GM13977 (cell line): ENCODE data around the gene RUBCNL.

Experiments used
- DNase-seq: peaks from one replicate; pipeline ENCODE4 v3.0.0; 2012; ENCODE audit warnings: low spot score
- in situ Hi-C: fragments of 300-500 bp; cut with MboI; formaldehyde crosslinking; loops from one replicate; pipeline ENCODE4 v1.12.0; 2022; ENCODE audit warnings: low sequenced_read_pairs, low pct_unique_long_range_greater_than_20kb, mixed read lengths, inconsistent platforms; ENCODE audit not compliant: unreplicated experiment
- TF ChIP-seq, protein P1 (sequence below): IDR thresholded peaks from 2 replicates; pipeline ENCODE4 v1.5.1; 2012; ENCODE audit warnings: mild to moderate bottlenecking, control low read depth; ENCODE audit not compliant: insufficient read depth; ENCODE audit errors: extremely low read depth, missing control alignments

The RUBCNL gene

DNA sequence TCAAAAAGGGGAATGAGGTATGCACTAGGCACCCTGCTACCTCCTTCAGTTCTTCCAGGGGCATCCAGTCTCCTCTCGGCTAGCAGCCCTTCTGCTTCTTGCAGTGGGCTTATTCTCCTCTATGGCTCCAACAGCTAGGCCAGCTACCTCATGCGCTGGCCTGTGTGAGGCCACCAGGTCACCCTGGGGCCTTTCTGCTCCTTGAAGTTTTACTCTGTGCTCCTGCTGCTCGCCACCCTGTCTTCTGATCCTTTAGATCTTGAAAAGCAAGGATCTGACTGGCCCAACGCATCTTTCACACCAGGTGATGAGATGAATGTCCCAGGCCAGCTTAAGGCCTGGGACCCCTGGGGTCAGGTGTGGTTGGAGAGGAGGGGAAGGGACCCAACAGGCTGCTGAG, 66.2 kb downstream of the RUBCNL start:
- no peak for DNase-seq
- in situ Hi-C loops = no loop called here
- TF ChIP-seq, protein P1, sequence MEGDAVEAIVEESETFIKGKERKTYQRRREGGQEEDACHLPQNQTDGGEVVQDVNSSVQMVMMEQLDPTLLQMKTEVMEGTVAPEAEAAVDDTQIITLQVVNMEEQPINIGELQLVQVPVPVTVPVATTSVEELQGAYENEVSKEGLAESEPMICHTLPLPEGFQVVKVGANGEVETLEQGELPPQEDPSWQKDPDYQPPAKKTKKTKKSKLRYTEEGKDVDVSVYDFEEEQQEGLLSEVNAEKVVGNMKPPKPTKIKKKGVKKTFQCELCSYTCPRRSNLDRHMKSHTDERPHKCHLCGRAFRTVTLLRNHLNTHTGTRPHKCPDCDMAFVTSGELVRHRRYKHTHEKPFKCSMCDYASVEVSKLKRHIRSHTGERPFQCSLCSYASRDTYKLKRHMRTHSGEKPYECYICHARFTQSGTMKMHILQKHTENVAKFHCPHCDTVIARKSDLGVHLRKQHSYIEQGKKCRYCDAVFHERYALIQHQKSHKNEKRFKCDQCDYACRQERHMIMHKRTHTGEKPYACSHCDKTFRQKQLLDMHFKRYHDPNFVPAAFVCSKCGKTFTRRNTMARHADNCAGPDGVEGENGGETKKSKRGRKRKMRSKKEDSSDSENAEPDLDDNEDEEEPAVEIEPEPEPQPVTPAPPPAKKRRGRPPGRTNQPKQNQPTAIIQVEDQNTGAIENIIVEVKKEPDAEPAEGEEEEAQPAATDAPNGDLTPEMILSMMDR = no peak

DNA sequence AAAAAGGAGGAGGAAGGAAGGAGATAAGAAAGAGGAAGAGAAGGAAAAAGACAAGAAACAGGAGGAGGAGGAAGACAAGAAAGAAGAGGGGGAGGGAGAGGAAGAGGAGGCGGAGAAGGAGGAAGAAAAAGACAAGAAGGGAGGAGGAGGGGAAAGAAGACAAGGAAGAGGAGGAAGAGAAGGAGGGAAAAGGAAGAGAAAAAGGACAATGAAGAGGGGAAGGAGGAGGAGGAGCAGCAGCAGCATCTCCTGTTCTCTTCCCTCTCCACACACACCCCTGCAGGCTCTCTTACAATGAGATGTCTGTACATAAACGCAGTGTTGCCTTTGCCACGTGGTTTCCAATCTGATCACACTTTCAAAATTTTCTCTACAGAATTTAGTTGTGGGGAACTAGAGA, 66.6 kb downstream of the RUBCNL start:
- DNase-seq = no peak
- TF ChIP-seq, protein P1 = no peak
- in situ Hi-C loops = no loop called here

DNA sequence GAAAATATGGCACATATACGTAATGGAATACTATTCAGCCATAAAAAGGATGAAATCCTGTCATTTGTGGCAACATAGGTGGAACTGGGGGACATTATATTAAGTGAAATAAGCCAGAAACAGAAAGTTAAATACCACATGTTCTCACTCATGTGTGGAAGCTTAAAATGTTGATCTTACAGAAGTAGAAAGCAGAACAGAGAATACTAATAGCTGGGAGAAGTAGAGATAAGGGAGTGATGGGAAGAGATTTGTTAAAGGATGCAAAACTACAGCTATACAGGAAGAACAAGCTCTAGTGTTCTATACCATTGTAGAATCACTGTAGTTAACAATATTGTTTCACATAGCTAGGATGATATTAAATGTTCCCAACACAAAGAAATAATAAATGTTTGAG, 68.1 kb downstream of the RUBCNL start:
- DNase-seq = no peak
- in situ Hi-C loops = no loop called here
- TF ChIP-seq, protein P1 = no peak

DNA sequence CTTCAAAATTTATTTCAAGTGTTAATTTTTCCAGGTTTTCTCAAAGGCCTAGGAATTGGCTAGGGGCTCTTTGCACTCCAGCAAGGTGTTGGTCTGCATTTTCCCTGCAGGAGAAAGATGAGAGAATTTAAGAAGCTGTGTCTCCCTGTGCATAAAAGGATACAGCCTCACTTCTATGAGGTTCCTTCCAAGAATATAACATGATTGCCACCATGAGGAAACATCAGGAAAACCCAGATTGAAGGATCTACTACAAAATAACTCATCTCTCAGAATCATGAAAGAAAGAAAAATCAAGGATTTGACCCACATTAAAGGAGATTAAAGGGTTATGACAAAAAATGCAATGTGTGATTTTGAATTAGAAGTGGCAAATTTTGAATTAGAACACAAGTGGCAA, 69.9 kb downstream of the RUBCNL start:
- TF ChIP-seq, protein P1 = no peak
- in situ Hi-C loops = no loop called here
- DNase-seq = no peak

DNA sequence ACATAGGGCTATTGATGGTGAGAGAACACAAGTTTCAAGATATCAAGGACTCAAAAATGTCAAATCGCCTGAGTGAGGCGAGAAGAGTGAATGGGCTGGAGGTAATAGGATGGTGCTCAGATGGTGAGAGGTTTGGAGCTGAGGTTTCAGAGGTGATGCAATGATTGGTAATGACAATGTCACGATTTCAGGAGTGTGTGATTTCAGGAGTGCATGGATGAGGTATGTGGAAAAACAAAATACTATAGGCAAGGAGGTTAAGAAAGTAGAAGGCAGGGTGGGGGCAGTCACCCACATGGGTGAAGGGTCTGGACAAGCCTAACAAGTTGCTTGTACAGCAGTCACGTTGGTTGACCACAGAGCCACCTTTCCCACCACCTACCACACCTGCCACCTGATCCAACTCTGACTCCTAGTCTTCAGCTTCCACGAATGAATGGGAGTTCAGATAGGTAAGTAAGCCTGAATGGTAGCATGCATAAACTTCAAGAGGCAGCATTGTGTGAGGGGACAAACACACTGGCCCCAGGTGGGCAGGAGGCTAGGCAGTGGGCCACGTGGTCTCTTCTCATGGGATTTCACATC, 71.5 kb downstream of the RUBCNL start:
- in situ Hi-C loops = no loop called here
- DNase-seq = no peak
- TF ChIP-seq, protein P1 = no peak

DNA sequence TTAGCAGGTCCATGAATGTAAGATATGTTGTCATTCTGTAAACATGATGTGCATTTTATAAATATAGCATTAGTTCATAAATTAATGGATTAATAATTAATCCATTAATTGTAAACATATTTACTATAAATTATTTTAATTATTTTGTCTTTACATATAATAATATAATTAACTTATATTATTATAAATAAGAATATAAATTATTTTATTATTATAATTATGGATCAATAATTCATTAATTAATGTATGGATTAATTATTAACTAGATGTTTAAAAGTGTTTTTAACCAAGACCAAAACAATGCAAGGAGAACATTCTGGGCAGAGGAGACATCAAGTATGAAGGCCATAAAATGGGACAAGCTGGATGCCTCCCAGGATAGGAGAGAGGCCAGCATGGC, 72.0 kb downstream of the RUBCNL start:
- DNase-seq = no peak
- in situ Hi-C loops = no loop called here
- TF ChIP-seq, protein P1 = no peak

DNA sequence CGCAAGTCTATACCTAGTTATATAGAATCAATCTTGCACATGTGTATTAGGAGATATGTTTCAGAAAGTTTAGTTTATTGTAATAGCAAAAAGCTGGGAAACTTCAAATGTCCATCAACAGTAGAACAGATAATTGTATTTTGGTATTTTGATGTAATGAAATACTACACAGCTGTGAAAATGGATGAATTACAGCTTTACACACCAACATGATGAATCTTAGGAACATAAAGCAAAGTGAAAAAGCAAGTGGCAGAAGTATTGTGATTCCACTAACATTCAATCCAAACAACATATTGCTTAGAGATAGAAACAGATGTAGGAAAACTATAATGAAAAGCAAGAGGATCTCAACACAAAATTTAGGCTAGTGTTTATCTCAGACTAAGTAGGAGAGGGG, 72.5 kb downstream of the RUBCNL start:
- no peak for DNase-seq
- in situ Hi-C loops = no loop called here
- TF ChIP-seq, protein P1 = no peak
